Right lung (tissue), 5 donors: Measurements from ENCODE around the gene RMI2. TPM values are rescaled to one million over a fixed set of nuclear protein-coding genes. Genes with fewer than 3 reads are reported as not detected.
A peak's percentile ranks its signal among the peaks of the same experiment; 100 is the strongest.

Experiments
- DNase-seq, 2 donors: peaks; one replicate each; pipeline ENCODE4 v3.0.0-alpha.2; 2013
- polyA plus RNA-seq, 5 donors: library from polyadenylated mRNA; unstranded; fragments of 120-200 nt; gene quantifications; one replicate each; pipeline versions ENCODE4 v1.2.1 to v1.2.3, GENCODE V29; 2013; ENCODE audit warnings: inconsistent platforms in 1 of 5, low replicate concordance in 1 of 5; ENCODE audit not compliant: insufficient read length in 5 of 5, insufficient read depth in 1 of 5

Gene RMI2
- polyA plus RNA-seq, 5 donors: 19.9 to 31.1 (median 30.6) TPM

DNA sequence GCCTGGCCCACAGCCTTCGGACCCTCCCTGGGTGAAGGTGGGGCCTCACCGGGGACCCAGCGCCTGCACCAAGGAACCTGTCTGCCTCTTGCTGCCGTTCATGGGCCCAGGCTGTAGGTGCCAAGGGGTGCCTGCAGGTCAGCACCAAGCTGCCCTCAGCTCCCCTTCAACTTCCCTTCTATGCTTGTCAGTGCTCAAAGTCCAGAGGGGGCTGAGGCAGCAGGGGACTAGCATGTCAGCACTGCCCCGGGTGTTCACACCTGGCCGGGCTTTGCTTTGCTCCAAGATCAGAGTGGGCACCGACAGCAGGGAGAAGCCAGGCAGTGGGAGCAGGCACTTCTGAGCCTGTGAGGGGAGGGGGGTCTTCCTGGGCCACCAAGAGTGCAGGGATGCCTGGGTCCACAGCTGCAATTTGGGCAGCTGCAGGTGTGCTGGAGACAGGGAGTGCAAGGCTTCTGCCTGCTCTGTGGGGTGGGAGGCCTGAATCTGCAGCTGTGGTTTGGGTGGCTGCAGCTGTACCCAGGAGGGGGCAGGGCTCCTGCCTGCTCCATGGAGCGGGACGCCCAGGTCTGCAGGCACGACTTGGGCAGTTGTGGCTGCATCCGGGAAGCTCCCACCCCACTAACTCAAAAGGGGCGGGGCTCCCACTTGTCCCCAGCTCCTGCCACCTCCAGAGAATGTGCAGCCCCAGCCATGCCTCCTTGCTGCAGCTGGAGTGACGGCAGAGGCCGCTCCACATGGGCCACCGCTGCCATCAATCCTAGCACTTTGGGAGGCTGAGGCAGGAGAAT is 36.6 kb upstream of the RMI2 start:
- no peak for DNase-seq

DNA sequence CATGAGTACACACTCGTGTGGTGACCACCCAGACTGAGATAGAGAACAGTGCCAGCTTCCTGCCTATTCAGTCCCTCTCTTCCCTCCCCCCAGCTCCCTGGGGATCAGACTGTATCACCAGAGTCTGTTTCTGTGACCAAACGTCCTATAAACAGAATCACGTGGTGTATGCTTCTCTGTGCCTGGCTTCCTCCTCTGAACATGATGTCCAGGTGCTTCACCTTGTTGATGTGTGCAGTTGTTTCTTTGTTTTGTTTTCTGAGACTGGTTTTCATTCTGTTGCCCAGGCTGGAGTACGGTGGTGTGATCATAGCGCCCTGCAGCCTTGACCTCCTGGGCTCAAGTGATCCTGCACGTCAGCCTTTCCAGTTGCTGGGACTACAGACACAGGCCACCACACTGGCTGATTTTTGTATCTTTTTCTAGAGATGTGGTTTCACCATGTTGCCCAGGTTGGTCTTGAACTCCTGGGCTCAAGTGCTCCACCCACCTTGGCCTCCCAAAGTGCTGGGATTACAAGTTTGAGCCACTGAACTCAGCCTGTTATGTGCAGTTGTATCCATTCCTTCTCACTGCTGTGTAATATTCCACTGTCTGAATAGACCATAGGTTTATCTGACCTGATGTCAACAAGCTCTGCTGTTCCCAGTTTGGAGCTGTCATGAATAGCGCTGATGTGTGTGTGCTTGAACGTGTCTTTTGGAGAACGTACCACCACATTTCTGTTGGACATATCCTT is 35.2 kb upstream of the RMI2 start:
- DNase-seq: no peak

DNA sequence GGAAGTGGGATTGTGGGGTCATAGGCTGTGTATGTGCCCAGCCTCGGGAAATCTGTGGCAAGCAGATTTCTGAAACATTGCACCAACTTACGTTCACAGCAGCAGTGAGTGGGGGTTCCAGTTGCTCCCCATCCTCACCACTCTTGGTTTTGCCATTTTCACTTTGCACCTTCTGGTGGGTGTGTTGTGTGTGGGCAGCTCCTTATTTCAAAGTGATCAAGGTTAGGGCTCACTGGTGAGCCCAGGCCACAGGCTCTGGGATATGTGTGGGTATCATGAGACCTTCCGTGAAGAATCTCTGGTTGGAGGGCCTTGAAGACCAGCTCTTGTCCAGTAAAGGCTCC is 34.7 kb upstream of the RMI2 start:
- DNase-seq: no peak

DNA sequence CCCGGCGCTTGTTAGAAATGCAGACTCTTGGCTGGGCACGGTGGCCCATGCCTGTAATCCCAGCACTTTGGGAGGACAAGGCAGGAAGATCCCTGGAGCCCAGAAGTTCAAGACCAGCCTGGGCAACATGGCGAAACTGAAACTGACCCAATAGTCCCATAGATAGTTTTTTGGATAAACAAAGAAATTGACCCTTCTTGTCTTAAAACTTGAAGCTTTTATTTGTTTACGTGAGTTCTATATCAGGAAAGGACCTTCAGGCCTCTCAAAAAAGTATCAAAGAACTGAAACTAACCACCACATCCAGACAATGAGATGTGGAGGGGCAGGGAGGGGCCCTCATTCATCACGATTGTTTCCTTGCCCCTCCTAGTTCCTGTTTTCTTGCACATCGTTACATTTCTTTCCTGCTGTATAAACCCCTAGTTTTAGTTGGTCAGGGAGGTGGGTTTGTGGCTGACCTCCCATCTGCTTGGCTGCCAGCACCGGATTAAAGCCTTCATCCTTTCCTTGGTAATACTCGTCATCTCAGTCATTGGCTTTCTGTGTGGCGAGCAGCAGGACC is 34.2 kb upstream of the RMI2 start:
- no peak for DNase-seq

DNA sequence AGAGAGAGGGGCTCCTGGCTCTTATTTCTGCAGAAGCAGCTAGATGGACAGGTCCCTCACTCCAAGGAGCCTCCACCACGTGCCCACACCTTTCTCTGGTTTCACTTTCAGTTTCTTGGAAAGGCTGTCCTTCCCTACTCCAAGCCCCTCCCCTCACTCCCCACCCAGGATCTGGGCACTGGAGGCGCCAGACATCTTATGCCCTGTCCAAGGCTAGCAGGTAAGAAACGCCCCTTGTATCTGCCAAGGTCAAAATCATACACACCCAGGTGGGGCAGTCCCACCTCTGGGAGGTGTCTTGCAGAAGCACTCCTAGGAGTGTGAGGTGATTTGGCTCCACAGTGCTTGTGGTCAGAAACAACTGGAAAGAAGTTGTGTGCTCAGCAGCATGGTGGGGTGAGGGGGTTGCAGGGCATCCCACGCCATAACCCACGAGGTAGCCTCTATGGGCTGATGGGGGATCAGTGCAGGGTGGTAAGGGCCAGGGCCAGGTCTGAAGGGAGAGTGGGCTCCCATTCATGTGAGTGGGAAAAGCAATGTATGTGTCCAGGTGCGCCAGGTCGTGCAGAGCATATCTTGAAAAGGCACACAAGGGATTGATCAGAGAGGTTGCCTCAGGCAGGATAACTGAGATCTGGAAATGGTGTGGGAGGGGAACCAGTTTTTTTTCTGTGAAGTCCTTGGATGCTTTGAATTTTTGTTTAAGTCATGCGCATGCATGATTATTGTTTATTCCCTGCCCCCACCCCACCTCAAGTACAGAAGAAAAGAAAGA is 32.4 kb upstream of the RMI2 start:
- no peak for DNase-seq

DNA sequence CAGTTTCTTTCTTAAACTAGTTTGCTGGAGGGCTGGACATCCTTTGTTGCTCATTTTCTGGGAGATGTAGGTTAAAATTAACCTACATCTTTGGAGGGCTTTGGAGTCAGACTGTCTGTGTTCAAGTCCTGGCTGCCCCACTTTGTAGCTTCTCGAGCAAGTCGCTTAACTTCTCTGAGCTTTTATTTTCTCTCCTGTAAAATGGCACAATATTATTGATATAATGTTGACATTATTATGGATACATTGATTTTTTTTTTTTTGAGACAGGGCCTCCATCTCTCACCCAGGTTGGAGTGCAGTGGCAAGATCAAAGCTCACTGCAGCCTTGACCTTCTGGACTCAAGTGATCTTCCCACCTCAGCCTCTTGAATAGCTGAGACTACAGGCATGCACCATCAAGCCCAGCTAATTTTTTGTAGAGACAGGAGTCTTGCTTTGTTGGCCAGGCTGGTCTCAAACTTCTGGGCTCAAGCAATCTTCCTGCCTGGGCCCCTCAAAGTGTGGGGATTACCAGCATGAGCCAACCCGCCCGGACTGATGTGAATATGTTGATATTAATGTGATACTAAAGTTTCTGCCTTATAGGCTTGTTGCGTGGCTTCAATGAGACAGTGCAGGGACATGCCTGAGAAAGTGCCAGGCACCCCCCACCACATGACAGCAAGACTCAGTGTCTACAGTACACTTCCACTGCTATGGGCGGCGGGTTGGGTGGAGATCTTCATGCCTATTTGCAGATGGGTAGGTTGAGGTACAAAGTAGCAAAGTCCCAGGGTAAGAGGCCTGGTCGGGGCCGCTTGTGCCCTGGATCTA is 31.6 kb upstream of the RMI2 start:
- DNase-seq: no peak

DNA sequence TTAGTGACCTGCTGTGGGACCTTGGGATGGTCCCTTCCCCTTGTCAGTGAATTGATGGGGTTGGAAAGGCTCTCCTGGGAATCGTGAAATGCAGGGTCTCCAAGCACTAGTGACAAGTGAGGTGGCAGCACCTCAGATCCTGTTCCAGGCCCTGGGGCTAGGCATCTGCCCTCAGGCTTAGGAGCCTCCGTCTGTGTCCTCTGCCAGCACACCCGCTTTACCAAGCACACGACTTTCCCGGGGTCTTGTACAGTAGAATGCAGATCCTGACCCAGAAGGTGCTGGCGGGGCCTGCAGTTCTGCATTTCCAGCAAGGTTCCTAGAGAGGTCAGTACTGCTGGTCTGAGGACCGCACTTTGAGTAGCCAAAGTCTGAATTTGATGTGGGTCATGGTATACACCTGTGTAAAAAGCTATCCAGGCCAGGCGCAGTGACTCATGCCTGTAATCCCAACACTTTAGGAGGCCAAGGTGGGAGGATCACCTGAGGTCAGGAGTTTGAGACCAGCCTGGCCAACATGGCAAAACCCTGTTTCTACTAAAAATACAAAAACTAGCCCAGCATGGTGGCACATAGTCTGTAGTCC is 30.9 kb upstream of the RMI2 start:
- DNase-seq: no peak

DNA sequence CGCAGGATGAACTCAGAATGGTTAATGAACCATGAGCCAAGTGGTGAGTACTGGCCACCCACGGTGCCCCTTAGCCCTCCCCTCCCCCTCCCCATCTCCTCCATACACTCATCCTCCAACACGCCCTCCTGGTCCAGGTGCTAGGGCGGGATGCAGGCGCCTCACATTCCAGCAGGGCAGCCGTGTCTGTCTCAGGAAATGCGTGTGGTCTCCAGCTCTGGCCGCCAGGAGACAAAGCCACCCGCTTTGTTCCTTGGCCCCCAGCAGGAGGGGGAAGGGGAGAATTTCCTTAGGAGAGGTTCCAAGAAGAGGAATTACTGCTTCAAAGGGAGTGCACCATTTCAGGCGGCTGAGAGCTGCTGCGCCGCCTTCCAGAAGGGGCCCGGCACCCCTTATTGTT is 29.7 kb upstream of the RMI2 start:
- peak; percentile 73 to 76 for DNase-seq

DNA sequence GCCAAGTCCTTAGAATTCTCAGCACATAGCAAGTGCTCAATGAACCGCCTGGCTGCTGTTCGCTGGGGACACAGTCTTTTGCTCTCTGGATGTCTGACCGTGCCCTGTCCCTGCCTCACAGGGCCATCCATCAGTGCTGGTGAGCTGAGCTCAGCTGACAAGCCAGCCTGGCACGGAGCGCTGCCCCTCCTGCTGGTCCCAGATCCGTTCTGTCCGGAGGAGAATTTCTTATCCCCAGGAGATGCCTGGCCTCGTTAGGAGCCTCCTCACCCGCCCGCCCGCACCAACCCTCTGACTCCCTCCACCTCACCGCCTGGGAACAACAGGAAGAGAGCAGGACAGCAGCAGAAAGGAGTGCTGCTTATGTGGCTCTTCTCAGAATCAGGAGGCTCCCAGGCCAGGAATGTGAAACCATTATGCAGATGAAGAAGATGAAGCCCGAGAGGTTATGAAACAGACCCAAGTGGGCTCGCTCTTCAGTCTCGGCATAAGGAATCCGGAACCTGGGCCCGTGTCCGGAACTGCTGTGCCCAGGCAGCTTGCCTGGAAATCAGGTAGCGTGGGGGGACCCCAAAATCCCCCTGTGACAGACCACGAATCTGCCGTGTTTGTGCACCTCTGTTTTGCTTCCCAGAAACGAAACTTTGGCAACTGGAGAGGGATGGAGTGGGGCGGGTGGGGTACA is 28.8 kb upstream of the RMI2 start:
- DNase-seq: no peak

DNA sequence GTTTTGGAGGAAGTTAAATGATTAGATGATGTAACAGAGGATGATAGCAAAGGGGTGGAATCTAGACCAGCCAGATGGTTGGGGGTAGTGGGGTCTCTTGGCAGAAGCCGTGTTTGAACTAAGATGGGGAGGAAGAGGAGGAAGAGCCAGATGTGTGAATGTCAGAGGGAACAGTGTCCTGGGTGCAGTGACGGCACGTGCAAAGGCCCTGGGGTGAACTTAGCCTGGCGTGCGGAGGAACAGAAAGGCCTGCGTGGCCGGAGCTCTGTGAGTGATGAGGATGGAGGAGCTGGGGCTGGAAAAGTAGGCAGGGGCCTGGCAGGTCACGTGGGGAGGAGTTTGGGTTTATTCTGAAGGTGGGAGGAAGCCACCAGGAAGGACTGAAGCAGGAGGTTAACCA is 26.4 kb upstream of the RMI2 start:
- DNase-seq: no peak

DNA sequence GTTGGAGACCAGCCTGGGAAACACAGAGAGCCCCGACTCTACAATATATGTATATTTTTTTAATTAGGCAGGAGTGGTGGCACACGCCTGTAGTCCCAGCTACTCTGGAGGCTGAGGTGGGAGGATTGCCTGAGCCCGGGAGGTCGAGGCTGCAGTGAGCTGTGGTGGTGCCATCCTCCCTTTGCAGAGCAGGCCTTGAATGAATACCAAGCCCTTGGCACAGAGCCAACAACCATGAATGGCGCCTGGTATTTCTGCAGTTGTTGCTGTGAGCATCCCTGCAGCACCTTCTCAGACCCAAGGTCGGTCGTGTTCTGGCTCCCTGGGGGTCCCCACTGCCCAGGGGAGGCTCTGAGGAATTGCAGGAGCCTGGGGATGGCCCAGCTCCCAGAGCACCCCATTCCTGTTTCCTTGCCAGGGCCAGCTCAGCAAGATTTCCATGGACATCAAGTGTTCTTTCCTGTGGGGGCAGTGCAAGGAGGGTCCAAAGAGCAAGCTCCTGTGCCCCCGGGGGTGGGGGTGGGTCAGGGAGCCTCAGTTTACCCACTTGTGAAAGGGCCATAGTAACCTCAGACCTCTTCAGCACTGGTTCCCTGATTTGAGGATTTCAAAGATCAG is 25.6 kb upstream of the RMI2 start:
- no peak for DNase-seq

DNA sequence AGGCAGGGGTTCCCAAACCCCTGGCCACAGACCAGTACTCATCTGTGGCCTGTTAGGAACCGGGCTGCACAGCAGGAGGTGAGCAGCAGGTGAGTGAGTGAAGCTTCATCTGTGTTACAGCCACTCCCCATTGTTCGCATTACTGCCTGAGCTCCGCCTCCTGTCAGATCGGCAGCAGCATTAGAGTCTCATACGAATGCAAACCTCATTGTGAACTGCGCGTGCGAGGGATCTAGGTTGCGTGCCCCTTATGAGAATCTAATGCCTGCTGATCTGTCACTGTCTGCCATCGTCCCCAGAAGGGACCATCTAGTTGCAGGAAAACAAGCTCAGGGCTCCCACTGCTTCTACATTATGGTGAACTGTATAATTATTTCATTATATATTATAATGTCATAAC is 25.1 kb upstream of the RMI2 start:
- no peak for DNase-seq

DNA sequence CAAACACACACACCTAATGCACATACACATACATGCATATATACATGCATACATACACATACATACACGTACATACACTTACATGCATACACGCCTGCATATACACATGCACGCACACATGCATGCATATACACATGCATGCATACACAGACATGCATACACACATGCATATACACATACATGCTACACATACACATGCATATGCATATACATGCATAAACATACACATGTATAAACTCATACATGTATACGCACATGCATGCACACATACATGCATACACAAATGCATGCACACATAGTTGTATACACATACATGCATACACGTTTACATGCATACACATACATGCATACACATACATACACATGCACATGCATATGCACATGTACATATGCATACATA is 23.6 kb upstream of the RMI2 start:
- DNase-seq: no peak

DNA sequence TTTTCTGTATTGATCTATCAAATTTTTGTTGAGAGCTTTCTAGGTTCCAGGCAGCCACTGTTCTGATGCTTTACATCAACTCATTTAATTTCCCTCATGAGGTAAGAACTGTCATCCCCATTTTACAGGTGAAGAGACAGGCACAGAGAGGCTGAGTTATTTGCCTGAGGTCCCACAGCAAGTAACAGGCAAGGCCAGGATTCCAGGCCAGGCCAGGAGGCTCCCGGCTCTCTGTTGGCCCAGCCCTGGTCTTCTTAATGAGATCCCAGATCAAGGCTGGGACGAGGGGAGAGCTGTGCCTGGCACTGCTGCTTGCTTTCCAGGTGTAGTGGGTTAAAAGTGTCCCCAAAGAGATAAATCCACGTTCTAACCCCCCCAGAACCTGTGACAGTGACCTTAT is 22.4 kb upstream of the RMI2 start:
- DNase-seq: no peak

DNA sequence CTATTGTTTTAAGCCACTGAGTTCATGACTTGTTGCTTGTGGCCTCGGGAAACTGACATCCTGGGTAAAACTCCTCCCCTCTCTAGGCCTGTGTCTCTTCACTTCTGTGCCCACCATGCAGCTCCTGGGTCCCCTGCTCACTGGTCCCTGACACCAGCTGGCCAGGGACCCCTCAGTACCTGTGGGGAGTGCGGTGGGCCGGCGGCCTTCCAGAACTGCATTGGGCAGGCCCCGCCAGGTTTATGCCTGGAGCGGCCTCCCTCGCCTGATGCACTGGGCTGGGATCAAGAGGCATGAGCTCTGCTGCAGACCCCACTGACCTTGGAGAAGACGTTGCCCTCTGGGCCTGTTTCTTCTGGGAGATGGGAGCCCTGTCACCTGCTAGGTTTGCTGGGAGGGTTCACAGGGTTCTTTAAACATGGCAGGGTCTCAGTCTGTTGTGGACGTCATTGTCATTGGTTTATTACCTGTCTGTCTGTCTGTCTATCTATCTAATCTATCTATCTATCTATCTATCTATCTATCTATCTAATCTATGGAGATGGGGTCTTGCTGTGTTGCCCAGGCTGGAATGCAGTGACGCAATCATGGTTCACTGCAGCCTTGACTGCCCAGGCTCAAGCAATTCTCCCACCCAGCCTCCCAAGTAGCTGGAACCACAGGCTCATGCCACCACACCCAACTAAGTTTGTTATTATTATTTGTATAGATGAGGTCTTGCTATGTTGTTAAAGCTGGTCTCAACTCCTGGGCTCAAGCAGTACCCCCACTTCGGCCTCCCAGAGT is 21.5 kb upstream of the RMI2 start:
- DNase-seq: no peak

DNA sequence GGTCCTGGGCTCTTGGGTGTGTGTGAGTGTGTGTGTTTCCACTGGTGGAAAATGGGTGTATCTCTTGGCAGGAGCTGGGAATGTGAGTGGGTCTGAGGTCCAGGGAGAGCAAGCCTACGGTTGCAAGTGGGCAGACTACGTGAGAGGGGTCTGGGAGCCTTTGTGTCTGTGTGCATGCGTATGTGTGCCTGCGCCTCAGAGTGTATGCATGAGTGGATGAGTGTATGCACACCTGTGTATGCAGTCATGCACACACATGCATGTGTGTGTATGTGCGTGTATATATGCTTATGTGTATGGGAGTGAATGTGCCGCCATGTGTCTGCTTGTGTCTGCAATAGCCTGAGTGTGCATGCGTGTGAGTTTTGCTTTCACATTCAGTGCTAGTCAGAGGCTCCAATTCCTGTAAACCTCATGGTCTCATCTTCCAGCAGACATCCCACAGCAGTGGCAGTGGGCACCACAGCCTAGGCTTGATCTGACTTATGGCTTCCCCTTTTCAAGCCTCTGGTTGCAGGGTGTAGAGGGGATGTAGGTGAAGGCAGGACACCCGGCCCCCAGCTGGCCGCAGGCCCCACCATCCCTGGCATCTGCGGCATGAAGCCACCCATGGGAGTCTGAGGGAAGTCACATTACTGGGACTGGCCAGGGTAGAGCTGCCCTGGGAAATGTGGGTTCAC is 19.7 kb upstream of the RMI2 start:
- no peak for DNase-seq

DNA sequence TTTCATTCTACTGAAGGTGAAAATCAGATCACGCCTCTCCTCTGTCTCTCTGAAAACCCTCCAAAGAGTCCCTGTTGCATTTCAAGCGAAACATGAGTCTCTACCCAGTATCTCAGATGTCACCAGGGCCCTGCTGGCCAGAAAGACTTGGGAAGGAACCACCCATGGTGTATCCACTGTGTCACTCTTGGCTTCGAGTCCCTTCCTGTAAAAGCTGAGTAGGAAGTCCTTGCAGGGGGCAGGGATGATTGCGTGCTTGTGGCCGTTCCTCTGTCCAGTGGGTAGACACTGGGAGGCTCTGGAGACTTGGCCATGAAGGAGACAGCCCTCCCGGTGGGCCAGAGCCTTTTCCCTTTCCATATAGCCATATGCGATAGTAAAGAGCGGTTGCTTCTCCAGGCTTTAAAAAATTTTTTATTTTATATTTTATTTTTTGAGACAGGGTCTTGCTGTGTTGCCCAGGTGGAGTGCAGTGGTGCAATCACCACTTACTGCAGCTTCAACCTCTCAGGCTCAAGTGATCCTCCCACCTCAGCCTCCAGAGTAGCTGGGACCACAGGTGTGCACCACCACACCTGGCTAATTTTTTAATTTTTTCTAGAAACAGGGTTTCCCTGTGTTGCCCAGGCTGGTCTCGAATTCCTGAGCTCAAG is 19.0 kb upstream of the RMI2 start:
- no peak for DNase-seq

DNA sequence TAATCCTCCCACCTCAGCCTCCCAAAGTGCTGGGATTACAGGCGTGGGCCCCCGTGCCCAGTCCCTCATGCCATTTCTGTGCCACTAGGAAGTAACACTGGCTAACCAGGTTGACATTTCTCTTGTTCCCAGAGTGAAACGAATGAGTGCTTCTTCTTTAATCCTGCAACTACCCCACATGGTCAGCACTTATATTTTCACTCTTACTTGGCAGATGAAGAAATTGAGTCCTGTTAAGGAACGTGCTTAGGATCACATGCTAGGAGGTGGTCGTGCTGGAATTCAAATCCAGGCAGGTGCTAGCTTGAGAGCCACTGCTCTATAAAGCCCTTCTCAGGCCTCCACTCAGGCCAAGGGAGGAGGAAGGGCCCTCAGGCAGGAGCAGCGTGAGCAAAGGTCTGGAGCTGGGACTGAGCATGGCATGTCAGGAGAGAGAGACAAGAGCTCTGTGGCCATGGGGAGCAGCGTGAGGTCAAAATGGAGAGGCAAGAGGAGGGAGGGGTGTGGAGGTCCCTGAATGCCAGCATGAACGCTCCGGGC is 18.5 kb upstream of the RMI2 start:
- no peak for DNase-seq
